ENCODE measurements around the gene TRAPPC8.

DNA sequence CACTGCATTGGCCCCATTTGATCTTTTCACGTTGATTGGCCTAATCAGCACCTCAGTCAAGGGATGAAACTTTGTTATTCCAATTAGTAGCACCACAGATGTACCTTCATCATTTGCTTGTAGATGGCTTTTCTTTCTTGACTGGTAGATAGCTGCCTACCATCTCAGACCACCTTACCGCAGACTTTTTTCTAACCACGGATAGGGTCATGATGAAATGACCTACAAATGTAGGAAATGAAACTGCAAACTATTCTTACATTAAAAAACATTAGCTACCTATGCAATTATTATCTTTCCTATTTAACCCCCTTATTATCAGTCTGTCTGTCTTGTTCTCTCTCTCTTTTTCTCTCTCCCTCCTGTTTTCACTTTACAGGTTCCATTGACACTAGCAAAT is 159.9 kb downstream of the TRAPPC8 start:
- no peak for TF ChIP-seq EZH2phosphoT487 (IDR thresholded peaks at IDR 0.05; ENCODE audit: borderline replicate concordance)
- TF ChIP-seq, protein P1, sequence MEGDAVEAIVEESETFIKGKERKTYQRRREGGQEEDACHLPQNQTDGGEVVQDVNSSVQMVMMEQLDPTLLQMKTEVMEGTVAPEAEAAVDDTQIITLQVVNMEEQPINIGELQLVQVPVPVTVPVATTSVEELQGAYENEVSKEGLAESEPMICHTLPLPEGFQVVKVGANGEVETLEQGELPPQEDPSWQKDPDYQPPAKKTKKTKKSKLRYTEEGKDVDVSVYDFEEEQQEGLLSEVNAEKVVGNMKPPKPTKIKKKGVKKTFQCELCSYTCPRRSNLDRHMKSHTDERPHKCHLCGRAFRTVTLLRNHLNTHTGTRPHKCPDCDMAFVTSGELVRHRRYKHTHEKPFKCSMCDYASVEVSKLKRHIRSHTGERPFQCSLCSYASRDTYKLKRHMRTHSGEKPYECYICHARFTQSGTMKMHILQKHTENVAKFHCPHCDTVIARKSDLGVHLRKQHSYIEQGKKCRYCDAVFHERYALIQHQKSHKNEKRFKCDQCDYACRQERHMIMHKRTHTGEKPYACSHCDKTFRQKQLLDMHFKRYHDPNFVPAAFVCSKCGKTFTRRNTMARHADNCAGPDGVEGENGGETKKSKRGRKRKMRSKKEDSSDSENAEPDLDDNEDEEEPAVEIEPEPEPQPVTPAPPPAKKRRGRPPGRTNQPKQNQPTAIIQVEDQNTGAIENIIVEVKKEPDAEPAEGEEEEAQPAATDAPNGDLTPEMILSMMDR (IDR thresholded peaks at IDR 0.05 in 2 of 3, conservative IDR thresholded peaks at IDR 0.05 in 1 of 3; ENCODE audit: borderline replicate concordance in 1 of 3, insufficient read depth in 1 of 3, low read depth in 2 of 3, low read length in 2 of 3): no peak
